Endothelial cell of umbilical vein (primary cell): ENCODE results near the gene RAMP3. TPM values are rescaled to one million over a fixed set of nuclear protein-coding genes. Genes with fewer than 3 reads are reported as not detected.

Experiments used
- BruUV-seq: library from RNA; stranded (reverse); fragments of 400-500 nt; replicated peaks from 2 replicates; lab custom pipeline; 2021; lab: Mats Ljungman, UMichigan
- CTCF ChIA-PET: fragments of 300-600, 350-600 bp; sonication (Branson Sonifier 250); formaldehyde crosslinking; loops from one replicate; lab custom pipeline; 2021; ENCODE audit warnings: antibody characterized with exemption, inconsistent platforms; lab: Charles Lee
- POLR2A ChIA-PET: fragments of 300-600, 350-600 bp; sonication (Branson Sonifier 250); formaldehyde crosslinking; loops from one replicate; lab custom pipeline; 2021; ENCODE audit warnings: antibody characterized with exemption, inconsistent platforms; lab: Charles Lee
- DNase-seq: peaks from one replicate; pipeline ENCODE4 v3.0.0-alpha.2; 2011; ENCODE audit warnings: low read depth, low spot score
- FAIRE-seq: peaks from 2 replicates; lab custom pipeline; 2011; peaks lifted over from hg19 to GRCh38; lab: Jason Lieb, UNC
- H2AFZ ChIP-seq: 2 replicates; pipeline ENCODE4 v1.6.0; 2012; ENCODE audit warnings: low read depth, low read length, control low read depth, inconsistent platforms
- H3K27ac ChIP-seq: 2 replicates; pipeline ENCODE4 v1.5.1; 2011; ENCODE audit warnings: low read depth, mild to moderate bottlenecking, control low read depth, low read length, moderate library complexity; ENCODE audit not compliant: insufficient read depth
- H3K27me3 ChIP-seq, 2 experiments: 2 replicates each; pipeline versions ENCODE4 v1.6.0 to v1.6.1; 2011; ENCODE audit warnings: low read length in 2 of 2, mixed read lengths in 1 of 2; ENCODE audit not compliant: control insufficient read depth in 2 of 2, insufficient read depth in 2 of 2
- H3K36me3 ChIP-seq, 2 experiments: 2 replicates in 1 of 2; 3 replicates in 1 of 2; pipeline ENCODE4 v1.5.1; 2011; ENCODE audit warnings: low read length in 2 of 2, mild to moderate bottlenecking in 1 of 2, moderate library complexity in 1 of 2; ENCODE audit not compliant: control insufficient read depth in 2 of 2, insufficient read depth in 2 of 2; ENCODE audit errors: extremely low read depth in 1 of 2
- H3K4me1 ChIP-seq: 3 replicates; pipeline ENCODE4 v1.5.1; 2011; ENCODE audit warnings: mild to moderate bottlenecking, low read length; ENCODE audit not compliant: control insufficient read depth, insufficient read depth; ENCODE audit errors: extremely low read depth
- H3K4me2 ChIP-seq: 2 replicates; pipeline ENCODE4 v1.6.1; 2011; ENCODE audit warnings: low read length, control low read depth, mixed read lengths; ENCODE audit not compliant: insufficient read depth
- H3K4me3 ChIP-seq, 3 experiments: fragments of 200-600 bp in 1 of 3; sonication (generic), shearing (Covaris generic) in 1 of 3; replicated peaks in 1 of 3; 2 replicates each; pipeline ENCODE4 v1.5.1; 2011 to 2016; ENCODE audit warnings: control low read depth in 3 of 3, low read length in 3 of 3, mild to moderate bottlenecking in 2 of 3, inconsistent platforms in 1 of 3, low read depth in 1 of 3, moderate library complexity in 1 of 3; ENCODE audit not compliant: insufficient read depth in 1 of 3
- H3K79me2 ChIP-seq: 2 replicates; pipeline ENCODE4 v1.6.0; 2012; ENCODE audit warnings: low read length, inconsistent platforms; ENCODE audit not compliant: control insufficient read depth, insufficient read depth
- H3K9ac ChIP-seq: replicated peaks from 2 replicates; pipeline ENCODE3; 2011; ENCODE audit warnings: low read length, control low read depth; ENCODE audit not compliant: insufficient read depth; ENCODE audit errors: extremely low read depth
- H3K9me1 ChIP-seq: replicated peaks from 3 replicates; pipeline ENCODE4 v1.6.0; 2011; ENCODE audit warnings: mild to moderate bottlenecking, low read length; ENCODE audit not compliant: control insufficient read depth, insufficient read depth; ENCODE audit errors: extremely low read depth
- H3K9me3 ChIP-seq: replicated peaks from 2 replicates; pipeline ENCODE4 v1.5.1; 2012; ENCODE audit warnings: low read length, inconsistent platforms; ENCODE audit not compliant: control insufficient read depth, insufficient read depth
- H4K20me1 ChIP-seq: replicated peaks from 2 replicates; pipeline ENCODE3; 2011; ENCODE audit warnings: mild to moderate bottlenecking, low read length; ENCODE audit not compliant: control insufficient read depth, insufficient read depth; ENCODE audit errors: extremely low read depth
- EZH2 ChIP-seq: IDR thresholded peaks from 2 replicates; pipeline ENCODE4 v1.6.1; 2012; ENCODE audit warnings: borderline replicate concordance, low read depth, mild to moderate bottlenecking, moderate library complexity, low read length, inconsistent platforms; ENCODE audit not compliant: severe bottlenecking
- FOS ChIP-seq: IDR thresholded peaks from 2 replicates; pipeline ENCODE4 v1.6.1; 2011; ENCODE audit warnings: mild to moderate bottlenecking, low read length, moderate library complexity, borderline replicate concordance; ENCODE audit not compliant: insufficient read depth
- GATA2 ChIP-seq: IDR thresholded peaks from 2 replicates; pipeline ENCODE4 v1.7.0; 2011; ENCODE audit warnings: low read depth, mild to moderate bottlenecking, moderate library complexity, mixed read lengths, low read length; ENCODE audit not compliant: insufficient read length, insufficient read depth
- JUN ChIP-seq: IDR thresholded peaks from 2 replicates; pipeline ENCODE4 v1.6.1; 2011; ENCODE audit warnings: borderline replicate concordance, low read depth; ENCODE audit not compliant: insufficient read length, insufficient read depth
- MYC ChIP-seq: IDR thresholded peaks from one replicate; pipeline ENCODE4 v1.6.1; 2011; ENCODE audit warnings: mild to moderate bottlenecking, low read depth, low read length
- POLR2A ChIP-seq: IDR thresholded peaks from 2 replicates; pipeline ENCODE4 v1.6.1; 2012; ENCODE audit warnings: low read depth, mild to moderate bottlenecking, control low read depth, low read length
- POLR2AphosphoS5 ChIP-seq: IDR thresholded peaks from 2 replicates; pipeline ENCODE4 v1.6.1; 2012; ENCODE audit warnings: low read depth, mild to moderate bottlenecking, control low read depth, low read length, moderate library complexity; ENCODE audit not compliant: insufficient read depth
- dilution Hi-C: fragments of 300-500 bp; cut with MboI; formaldehyde crosslinking; loops from one replicate; pipeline ENCODE4 v1.15.0; 2019; ENCODE audit warnings: low sequenced_read_pairs; ENCODE audit not compliant: extremely low pct_ligation_motif_present
- intact Hi-C: fragments of 100-400 bp; cut with micrococcal nuclease; formaldehyde crosslinking; loops from one replicate; pipeline ENCODE4 v1.10.0; 2022
- polyA plus RNA-seq, 4 experiments: library from polyadenylated mRNA; depleted of rRNA in 3 of 4; stranded (reverse) in 3 of 4; unstranded in 1 of 4; fragments of >200 nt; gene quantifications; 2 replicates each; pipeline versions ENCODE4 v1.2.1 to v1.2.3, GENCODE V29; 2011 to 2012; ENCODE audit warnings: missing spikeins in 1 of 4
- total RNA-seq: library from RNA; stranded (reverse); gene quantifications from 2 replicates; pipeline ENCODE4 v1.2.3, GENCODE V29; 2021
- TF ChIP-seq, protein P1 (sequence below), 2 donors: IDR thresholded peaks; 1 replicate in 1 of 2; 2 replicates in 1 of 2; pipeline ENCODE4 v1.5.1; 2011; ENCODE audit warnings: low read length in 2 of 2, mild to moderate bottlenecking in 2 of 2, moderate library complexity in 2 of 2, control low read depth in 1 of 2, inconsistent platforms in 1 of 2, low read depth in 1 of 2; ENCODE audit not compliant: insufficient read depth in 1 of 2; ENCODE audit errors: extremely low read depth in 1 of 2
- TF ChIP-seq, protein P2 (sequence below): IDR thresholded peaks from 2 replicates; pipeline ENCODE4 v1.6.1; 2011; ENCODE audit not compliant: insufficient read depth, insufficient read length

RAMP3 gene
- total and polyA plus RNA-seq, 2 donors (not counting 3 experiments of a cell fraction or from before 2014, with no cell fraction given): not detected

DNA sequence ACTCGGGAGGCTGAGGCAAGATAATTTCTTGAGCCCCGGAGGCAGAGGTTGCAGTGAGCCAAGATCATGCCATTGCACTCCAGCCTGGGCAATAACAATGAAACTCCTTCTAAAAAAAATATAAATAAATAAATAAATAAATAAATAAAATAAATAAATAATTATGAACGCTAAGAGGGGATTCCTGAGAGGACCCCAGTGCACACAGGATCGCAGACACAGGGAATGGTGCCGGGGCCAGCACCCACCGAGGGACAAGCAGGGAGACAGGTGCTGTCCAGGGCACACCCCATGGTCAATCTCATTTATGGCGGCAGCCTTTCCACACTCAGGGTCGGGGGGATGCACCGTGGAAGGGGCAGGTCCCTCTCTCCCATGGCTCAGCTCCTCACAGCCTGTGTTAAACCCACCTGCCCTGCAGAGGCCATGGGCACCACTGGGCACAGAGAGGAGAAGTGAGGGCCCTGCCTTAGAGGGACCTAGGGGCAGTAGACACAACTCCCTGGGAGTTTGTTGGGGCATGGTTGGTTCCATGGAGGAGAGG lies 2.2 kb upstream of the RAMP3 start:
- Histone ChIP-seq H4K20me1 (no peaks in the 10 kb centered on the region), H3K36me3 (no peaks in the 10 kb centered on the region), H3K4me2 (no peak overlapping the region), H3K27me3 (peaks cover 21 to 23% of the 10 kb centered on the region in 2 experiments), H3K4me3 (no peak overlapping the region), H3K9ac (no peak overlapping the region), H2AFZ (no peak overlapping the region), H3K9me3 (no peaks in the 10 kb centered on the region), H3K4me1 (no peaks in the 10 kb centered on the region), H3K27ac (no peak overlapping the region), H3K79me2 (no peaks in the 10 kb centered on the region), H3K9me1 (no peaks in the 10 kb centered on the region)
- dilution Hi-C loops: no loop called here
- no peak for FAIRE-seq
- no peak for TF ChIP-seq POLR2AphosphoS5
- no peak for TF ChIP-seq GATA2
- TF ChIP-seq, protein P1, sequence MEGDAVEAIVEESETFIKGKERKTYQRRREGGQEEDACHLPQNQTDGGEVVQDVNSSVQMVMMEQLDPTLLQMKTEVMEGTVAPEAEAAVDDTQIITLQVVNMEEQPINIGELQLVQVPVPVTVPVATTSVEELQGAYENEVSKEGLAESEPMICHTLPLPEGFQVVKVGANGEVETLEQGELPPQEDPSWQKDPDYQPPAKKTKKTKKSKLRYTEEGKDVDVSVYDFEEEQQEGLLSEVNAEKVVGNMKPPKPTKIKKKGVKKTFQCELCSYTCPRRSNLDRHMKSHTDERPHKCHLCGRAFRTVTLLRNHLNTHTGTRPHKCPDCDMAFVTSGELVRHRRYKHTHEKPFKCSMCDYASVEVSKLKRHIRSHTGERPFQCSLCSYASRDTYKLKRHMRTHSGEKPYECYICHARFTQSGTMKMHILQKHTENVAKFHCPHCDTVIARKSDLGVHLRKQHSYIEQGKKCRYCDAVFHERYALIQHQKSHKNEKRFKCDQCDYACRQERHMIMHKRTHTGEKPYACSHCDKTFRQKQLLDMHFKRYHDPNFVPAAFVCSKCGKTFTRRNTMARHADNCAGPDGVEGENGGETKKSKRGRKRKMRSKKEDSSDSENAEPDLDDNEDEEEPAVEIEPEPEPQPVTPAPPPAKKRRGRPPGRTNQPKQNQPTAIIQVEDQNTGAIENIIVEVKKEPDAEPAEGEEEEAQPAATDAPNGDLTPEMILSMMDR (IDR thresholded peaks at IDR 0.05; ENCODE audit: extremely low read depth in 1 of 2, insufficient read depth in 1 of 2, low read depth in 1 of 2, low read length in 2 of 2): no peak
- TF ChIP-seq JUN: no peak
- no peak for TF ChIP-seq MYC
- ChIA-PET POLR2A (no interaction called here), CTCF (interaction anchor here (3.9 to 6.5 kb wide), 2 partner anchors 104 to 699 kb away, joined by 23 to 87 read pairs; no protein-coding TSS in a partner anchor)
- DNase-seq: no peak
- intact Hi-C loops: no loop called here
- BruUV-seq: no TSS peak

DNA sequence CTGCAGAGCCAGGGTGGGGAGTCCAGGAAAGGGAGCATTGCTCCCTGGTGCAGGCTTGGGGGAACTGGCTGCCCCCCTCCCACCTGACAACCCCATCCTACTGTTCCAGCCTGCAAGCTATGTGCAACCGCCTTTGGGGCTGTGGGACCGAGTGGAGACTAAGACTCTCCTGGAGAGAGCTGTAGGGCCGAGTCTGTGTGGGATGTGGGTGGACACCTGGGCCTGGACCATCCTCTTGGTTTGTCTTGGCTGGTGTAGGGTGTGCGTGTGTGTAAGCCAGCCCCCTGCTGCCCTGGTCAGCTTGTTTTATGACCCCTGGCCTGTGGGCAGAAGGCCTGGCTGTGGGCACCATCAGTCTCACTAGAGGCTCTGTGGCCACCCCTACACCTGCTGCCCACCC lies 1.6 kb upstream of the RAMP3 start:
- no peak for FAIRE-seq
- Histone ChIP-seq H3K27me3 (peaks cover 21 to 23% of the 10 kb centered on the region in 2 experiments), H3K36me3 (no peaks in the 10 kb centered on the region), H3K4me2 (no peak overlapping the region), H3K9me3 (no peaks in the 10 kb centered on the region), H2AFZ (no peak overlapping the region), H3K4me3 (no peak overlapping the region), H3K9me1 (no peaks in the 10 kb centered on the region), H3K27ac (no peak overlapping the region), H3K79me2 (no peaks in the 10 kb centered on the region), H4K20me1 (no peaks in the 10 kb centered on the region), H3K9ac (no peak overlapping the region), H3K4me1 (no peaks in the 10 kb centered on the region)
- DNase-seq: no peak
- intact Hi-C loops: no loop called here
- no TSS peak for BruUV-seq
- TF ChIP-seq POLR2AphosphoS5: no peak
- TF ChIP-seq JUN: no peak
- no peak for TF ChIP-seq GATA2
- TF ChIP-seq EZH2: no peak
- no peak for TF ChIP-seq FOS
- TF ChIP-seq, protein P1 (IDR thresholded peaks at IDR 0.05; ENCODE audit: extremely low read depth in 1 of 2, insufficient read depth in 1 of 2, low read depth in 1 of 2, low read length in 2 of 2): no peak
- no peak for TF ChIP-seq POLR2A
- TF ChIP-seq, protein P2, sequence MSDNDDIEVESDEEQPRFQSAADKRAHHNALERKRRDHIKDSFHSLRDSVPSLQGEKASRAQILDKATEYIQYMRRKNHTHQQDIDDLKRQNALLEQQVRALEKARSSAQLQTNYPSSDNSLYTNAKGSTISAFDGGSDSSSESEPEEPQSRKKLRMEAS: no peak
- no peak for TF ChIP-seq MYC
- dilution Hi-C loops: no loop called here
- ChIA-PET CTCF (interaction anchor here (3.9 to 6.5 kb wide), 2 partner anchors 104 to 699 kb away, joined by 23 to 87 read pairs; no protein-coding TSS in a partner anchor), POLR2A (no interaction called here)
